AG04449 (cell line): ENCODE data around the gene CCDC184.
A peak's percentile ranks its signal among the peaks of the same experiment; 100 is the strongest.

Experiments
- CTCF ChIA-PET: fragments of 350-600 bp; formaldehyde crosslinking; extraction: SDS; loops from one replicate; lab custom pipeline; 2021; ENCODE audit warnings: antibody characterized with exemption; lab: Yijun Ruan, JAX
- POLR2A ChIA-PET: fragments of 400-600, 350-600 bp; formaldehyde crosslinking; extraction: SDS; loops from one replicate; lab custom pipeline; 2020; ENCODE audit warnings: antibody characterized with exemption, inconsistent platforms; lab: Yijun Ruan, JAX
- DNase-seq: peaks from one replicate; pipeline ENCODE4 v3.0.0-alpha.2; 2010; ENCODE audit warnings: low read depth, low spot score
- H3K4me3 ChIP-seq: 2 replicates; pipeline ENCODE4 v1.5.1; 2011; ENCODE audit warnings: low read depth, mild to moderate bottlenecking, control low read depth, low read length
- CTCF ChIP-seq: IDR thresholded peaks from one replicate; pipeline ENCODE4 v1.5.1; 2011; ENCODE audit warnings: mild to moderate bottlenecking, moderate library complexity, low read length, control low read depth, inconsistent platforms; ENCODE audit not compliant: insufficient read depth; ENCODE audit errors: missing control alignments

The CCDC184 gene

GRCh38 chr12:48183091-48183875 lies at the start of gene CCDC184:
Gene CCDC184 (plus strand): TSS chr12:48183644. CDS start chr12:48184123, 479 bp downstream.
- POLR2A ChIA-PET = interaction anchor here (1.2 kb wide), 1 partner anchor 14 kb away, joined by 4 read pairs; no protein-coding TSS in a partner anchor
- DNase-seq = no peak
- H3K4me3 ChIP-seq = peak within 1 kb of the TSS; percentile 80
- CTCF ChIA-PET = interaction anchor here (0.8 to 3.1 kb wide), 14 partner anchors 9 to 438 kb away, joined by 3 to 11 read pairs (median 4); partner anchors contain the start of gene ASB8
- peak; percentile 60 for TF ChIP-seq CTCF

- POLR2A ChIA-PET = no interaction called here
- CTCF ChIA-PET = no interaction called here
These were observed 48.4 kb upstream of the CCDC184 start for GRCh38 chr12:48135027-48135426.

GRCh38 chr12:48142818-48143674 lies 40.4 kb upstream of the CCDC184 start:
- no peak for DNase-seq
- ChIA-PET CTCF (interaction anchor here (1.5 kb wide), 1 partner anchor 10 kb away, joined by 7 read pairs; no protein-coding TSS in a partner anchor), POLR2A (no interaction called here)
- no peak for TF ChIP-seq CTCF
- H3K4me3 ChIP-seq = no peak overlapping the region

More at GRCh38 chr12:48135027-48135426, 48.4 kb upstream of the CCDC184 start:
- H3K4me3 ChIP-seq = no peak overlapping the region
- no peak for DNase-seq
- TF ChIP-seq CTCF = no peak

- ChIA-PET POLR2A (no interaction called here), CTCF (interaction anchor here (1.5 kb wide), 1 partner anchor 9 kb away, joined by 7 read pairs; no protein-coding TSS in a partner anchor)
- TF ChIP-seq CTCF = no peak
- H3K4me3 ChIP-seq = no peak overlapping the region
- DNase-seq = no peak
These were observed 39.5 kb upstream of the CCDC184 start for GRCh38 chr12:48143898-48144297.

- ChIA-PET CTCF (interaction anchor here (2.7 kb wide), 1 partner anchor 19 kb away, joined by 7 read pairs; no protein-coding TSS in a partner anchor), POLR2A (no interaction called here)
- no peak overlapping the region for H3K4me3 ChIP-seq
- DNase-seq = no peak
- no peak for TF ChIP-seq CTCF
These were observed 37.5 kb upstream of the CCDC184 start for GRCh38 chr12:48145981-48146380.
